ENCODE measurements around the gene TNNI2. TPM values are rescaled to one million over a fixed set of nuclear protein-coding genes. Genes with fewer than 3 reads are reported as not detected.

Gene TNNI2
- total RNA-seq, 1 donor from 2014 or later = 0.70 TPM

DNA sequence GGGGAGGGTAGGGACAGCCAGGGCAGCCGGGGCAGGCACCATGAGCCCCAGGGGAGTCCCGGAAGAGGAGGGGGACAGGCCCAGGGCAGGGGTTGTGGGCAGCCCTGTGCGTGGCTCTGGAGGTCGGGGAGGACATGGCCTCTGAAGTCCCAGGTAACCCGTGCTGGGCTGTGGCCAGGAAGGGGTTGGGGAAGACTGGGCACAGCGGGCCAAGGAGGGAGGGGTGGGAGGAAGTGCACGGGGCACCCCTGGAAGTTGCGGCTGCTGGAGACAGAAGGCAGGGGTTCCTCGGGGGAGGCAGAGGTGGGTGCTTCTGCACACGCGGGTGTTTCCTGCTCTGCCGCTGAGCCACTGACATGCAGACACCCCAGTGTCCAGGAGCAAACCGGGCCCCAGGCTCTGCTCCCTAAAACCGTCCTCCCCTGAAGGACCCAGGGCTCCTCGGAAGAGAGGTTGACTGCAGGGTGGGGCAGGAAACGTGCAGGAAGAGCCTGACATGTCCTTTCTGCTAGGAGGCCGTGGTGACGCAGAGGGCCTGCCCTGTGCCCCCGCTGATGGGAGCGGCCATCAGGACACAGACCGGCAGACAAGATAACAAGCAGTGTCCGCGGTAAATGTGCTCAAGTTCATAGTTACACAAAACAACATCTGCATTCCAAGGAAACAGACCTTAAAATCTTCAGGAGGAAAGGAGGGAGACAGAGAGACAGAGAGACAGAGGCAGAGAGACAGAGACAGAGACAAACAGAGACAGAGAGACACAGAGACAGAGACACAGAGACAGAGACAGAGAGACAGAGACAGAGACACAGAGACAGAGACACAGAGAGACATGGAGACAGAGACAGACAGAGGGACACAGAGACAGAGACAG lies 5.7 kb downstream of the TNNI2 start:
- intact Hi-C loops (cut with micrococcal nuclease) = no loop called here

DNA sequence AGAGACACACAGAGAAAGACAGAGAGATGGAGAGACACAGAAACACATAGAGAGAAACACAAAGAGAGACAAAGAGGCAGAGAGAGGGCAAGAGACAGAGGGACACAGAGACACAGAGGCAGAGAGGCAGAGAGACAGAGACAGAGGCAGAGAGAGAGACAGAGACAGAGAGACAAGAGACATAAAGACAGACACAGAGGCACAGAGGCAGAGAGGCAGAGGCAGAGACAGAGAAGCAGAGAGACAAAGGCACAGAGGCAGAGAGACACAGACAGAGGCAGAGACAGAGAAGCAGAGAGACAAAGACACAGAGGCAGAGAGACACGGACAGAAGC lies 6.3 kb downstream of the TNNI2 start:
- intact Hi-C loops (cut with micrococcal nuclease) = no loop called here

DNA sequence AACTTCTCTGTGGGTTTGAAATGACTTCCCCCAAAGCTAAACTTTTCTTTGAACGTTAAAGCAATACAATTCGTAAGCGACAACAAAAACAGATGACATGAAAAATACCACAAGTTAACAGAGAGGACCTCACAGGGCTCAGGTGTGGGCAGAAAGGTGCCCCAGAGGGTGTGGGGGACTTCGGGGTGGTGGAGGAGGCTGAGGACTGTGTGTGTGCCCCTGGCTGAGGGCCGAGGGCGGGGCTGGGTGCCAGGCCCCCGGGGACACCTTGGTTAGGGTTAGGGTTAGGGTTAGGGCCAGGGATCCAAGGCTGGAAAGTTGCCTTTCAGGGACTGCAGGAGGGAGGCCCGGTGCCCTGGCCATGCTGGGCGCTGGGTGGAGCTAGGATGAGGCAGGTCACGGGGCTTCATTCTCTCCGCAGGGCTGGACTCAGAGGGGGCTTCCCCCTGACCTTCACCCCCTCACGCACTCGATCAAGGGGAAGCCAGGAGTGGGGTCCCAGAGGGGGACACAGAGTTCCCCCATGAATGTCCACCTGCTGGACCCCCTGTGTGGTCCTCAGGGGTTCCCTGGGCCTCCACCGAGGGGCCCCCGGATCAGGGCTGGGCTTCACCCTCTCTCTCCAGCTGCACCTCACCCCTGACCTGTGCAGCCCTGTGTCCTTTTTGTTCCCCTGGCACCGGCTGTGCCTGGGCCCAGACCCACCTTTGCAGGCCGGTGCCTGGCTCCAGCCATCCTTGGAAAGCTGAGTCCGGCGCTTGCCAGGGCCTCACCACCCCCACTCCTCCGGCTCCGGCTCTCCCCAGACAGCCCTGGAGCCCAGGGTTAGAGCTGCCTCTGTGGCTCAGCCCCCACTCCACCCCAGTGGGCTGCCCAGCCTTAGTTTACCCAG lies 7.0 kb downstream of the TNNI2 start:
- intact Hi-C loops (cut with micrococcal nuclease) = no loop called here

DNA sequence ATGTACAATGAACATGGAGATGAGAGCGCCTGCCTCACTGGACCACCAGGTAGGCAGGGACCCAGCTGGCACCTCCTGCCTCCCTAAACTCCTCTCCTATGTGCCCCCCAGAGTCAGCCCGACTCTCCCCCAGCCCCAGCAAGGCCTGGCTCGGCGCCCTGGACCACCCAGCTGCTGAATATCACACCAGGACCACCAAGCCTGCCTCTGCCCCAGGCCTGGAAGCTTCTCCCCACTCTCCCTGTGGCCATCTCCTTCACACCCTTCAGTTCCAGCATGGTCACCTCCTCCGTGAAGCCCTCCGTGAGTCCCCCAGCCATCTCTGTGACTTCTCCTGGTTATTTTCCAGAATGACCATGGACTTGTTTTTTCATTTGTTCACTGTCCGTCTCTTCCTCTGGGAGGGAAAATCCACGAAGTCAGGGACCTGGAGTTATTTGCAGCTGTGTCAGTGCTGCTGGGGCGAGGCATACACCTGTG lies 7.7 kb downstream of the TNNI2 start:
- intact Hi-C loops (cut with micrococcal nuclease) = no loop called here

GRCh38 chr11:1847006-1847735 lies 8.4 kb downstream of the TNNI2 start:
- intact Hi-C loops (cut with micrococcal nuclease) = no loop called here

- intact Hi-C loops (cut with micrococcal nuclease) = no loop called here
Observed at GRCh38 chr11:1847926-1848639, 9.3 kb downstream of the TNNI2 start.

GRCh38 chr11:1848640-1849430 lies 10.1 kb downstream of the TNNI2 start:
- intact Hi-C loops (cut with micrococcal nuclease) = no loop called here

DNA sequence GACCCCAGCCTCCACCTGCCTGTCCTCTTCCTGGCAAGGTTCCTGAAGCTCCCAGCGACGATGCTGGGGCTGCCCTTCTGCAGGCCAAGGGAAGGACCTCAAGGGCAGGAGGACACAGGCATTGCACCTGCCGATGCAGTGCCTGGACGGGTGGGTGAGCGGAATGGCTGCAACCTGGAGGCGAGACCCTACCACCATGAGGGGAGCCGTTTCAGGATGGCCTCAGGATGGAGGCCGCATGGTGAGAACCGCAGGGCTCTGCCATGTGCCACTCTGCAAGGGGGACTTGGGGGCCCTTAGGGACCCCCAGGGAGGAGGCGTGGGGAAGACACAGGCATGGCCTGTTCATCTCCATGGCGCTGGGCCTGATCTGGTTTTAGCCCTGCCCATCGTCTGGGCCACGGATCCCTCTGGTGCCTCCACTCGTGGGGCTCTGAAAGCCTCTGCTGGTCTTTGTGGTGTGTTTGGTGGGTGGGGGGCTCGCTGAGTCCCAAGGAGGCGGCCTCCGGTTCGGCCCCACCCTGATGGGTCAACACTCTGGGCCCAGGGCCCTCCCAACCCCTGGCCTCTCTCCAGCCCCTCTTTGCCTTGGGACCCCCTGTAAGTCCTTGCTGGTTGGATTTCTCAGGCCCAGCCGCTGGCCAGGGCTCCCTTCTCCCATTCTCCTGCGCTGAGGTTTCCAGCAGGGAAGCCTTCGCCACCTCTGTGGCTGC lies 12.8 kb downstream of the TNNI2 start:
- intact Hi-C loops (cut with micrococcal nuclease) = loop anchor here (1.0 to 10.0 kb wide), 5 partner anchors 14 to 553 kb away; partner anchors contain the start of gene TSSC4

DNA sequence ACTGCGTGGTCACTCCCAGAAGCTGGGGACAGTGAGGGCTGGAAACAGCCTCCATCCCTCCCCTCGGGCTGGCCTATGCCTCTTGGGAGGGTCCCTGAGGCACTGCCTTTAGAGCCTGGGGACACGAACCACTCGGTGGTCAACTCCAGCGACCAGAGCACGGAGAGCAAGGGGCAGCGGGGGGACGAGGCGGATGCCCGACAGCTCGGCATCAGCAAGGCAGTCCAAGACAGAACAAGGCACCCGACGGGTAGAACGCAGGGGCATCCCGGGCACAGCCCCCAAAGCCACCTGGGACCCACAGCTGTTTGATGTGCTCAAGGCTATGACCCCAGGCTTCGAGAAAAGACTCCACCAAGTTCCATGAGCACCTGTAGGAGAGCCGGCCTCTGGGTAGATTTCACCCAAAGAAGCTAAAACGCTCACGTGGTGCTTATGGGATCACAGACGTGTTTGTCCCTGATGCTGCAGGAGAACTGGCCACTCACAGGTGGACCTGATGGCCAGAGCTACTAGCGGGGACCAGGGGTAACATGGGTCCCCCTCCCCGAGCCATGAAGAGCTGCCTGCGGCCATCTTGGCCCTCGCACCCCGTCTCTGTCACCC lies 13.6 kb downstream of the TNNI2 start:
- intact Hi-C loops (cut with micrococcal nuclease) = loop anchor here (2.0 to 10.0 kb wide), 3 partner anchors 30 to 552 kb away; partner anchors contain the start of gene TSSC4

DNA sequence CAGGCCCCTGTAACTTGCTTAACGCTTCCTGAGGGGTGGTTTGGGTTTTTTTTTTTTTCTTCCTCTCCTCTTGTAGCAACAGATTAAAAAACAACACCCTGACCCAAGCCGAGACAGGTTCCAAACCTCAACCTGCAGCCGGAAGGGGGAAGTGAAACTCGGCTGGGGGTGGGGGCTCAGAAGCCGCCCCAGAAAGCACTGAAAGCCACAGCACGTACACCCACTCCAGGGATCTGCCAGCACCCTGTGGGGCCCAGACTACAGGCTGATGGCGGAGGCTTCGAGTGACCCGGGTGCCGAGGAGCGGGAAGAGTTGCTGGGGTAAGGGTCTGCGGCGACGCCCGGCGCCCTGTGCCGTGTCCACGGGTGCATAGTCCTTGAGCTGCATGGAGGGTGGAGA lies 14.1 kb downstream of the TNNI2 start, which contains the start of gene LSP1:
Gene LSP1 (plus strand): TSS at position 208 of the 400 bp plus-strand sequence. CDS start 61 bp downstream, at position 269.
- intact Hi-C loops (cut with micrococcal nuclease) = loop anchor here (2.0 to 10.0 kb wide), 3 partner anchors 30 to 552 kb away; partner anchors contain the start of gene TSSC4

DNA sequence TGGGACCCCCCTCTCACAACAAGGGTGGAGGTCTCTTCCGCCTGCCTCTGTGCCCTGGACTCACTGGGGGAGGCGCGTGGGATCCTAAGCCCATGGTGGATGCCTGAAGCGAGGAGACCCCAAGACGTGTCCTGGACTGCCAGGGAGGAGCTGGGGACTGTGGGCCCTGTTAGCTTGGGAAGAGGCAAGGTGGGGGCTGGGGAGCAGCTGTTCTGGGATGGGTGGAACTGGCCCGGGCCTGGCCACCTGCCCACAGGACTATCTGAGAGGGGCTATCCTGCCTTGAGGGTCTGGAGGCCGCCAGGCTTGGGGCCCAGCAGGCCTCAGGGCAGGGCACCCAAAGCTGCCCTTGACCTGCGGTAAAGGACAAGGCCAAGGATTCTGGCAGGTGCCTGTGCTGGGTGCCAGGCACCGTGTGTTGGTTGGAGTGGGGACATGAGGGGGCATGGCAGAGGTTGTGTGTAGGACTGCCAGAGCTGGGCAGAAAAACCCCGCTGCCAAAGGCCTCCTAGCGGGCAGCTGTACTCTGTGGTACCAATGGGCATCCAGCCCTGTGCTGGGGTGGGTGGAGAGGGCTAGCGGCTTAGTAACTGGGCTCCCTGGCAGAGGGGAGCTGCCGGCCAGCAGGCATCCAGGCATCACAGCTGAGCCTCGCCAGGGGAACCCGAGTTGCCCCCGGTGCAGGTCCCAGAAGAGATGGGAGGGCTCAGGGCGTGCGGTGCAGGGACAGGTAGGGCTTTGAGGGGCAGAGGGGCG lies 14.8 kb downstream of the TNNI2 start:
- intact Hi-C loops (cut with micrococcal nuclease) = loop anchor here (2.0 to 10.0 kb wide), 3 partner anchors 29 to 551 kb away; partner anchors contain the start of gene TSSC4

- intact Hi-C loops (cut with micrococcal nuclease) = loop anchor here (5.0 to 10.0 kb wide), 2 partner anchors 97 to 550 kb away; partner anchors contain the start of gene TSSC4
Observed at GRCh38 chr11:1854132-1854948, 15.6 kb downstream of the TNNI2 start.

DNA sequence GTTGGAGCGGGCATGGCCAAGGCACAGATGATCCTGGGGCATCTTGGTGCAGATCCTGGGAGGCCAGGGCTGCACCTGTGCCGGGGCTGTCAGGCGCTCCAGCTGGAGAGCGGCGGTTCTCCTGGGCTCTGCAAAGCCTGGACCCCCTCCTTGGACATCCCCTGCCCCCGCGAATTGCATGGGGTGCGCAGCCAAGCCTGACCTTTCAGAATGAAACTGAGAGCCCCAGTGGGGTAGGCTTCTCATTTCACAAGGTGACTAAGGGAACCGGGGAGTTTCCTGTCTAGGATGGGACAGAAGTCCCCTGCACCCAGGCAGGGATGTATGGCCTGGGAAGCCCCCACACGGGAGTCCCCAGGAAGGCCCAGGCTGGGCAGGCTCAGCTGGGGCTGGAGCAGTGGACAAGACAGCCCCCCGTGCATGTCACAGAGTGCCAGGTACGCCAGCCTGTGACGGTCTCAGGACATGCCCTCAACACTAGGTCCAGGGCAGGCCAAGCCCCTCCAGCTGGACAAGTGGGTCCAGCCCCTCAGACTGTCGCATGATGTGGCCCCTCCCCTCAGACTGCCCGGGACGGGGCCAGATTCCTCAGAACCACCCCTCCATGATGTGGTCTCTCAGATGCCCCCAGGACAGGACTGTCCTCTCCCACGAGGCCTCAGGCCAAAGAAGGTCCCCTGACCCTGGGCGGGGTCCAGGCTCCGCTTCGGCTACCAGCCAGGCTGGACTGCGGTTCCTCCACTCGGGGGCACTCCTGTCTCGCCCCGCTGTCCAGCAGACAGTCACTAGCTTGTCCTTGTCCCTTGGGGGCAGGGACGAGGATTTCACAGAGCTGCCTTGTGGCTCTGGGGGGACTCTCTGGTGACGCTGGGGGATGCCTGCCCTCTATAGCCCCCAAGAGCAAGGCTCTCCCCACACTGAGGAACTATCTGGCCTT lies 16.4 kb downstream of the TNNI2 start:
- intact Hi-C loops (cut with micrococcal nuclease) = loop anchor here (5.0 to 10.0 kb wide), 2 partner anchors 98 to 550 kb away; partner anchors contain the start of gene TSSC4

DNA sequence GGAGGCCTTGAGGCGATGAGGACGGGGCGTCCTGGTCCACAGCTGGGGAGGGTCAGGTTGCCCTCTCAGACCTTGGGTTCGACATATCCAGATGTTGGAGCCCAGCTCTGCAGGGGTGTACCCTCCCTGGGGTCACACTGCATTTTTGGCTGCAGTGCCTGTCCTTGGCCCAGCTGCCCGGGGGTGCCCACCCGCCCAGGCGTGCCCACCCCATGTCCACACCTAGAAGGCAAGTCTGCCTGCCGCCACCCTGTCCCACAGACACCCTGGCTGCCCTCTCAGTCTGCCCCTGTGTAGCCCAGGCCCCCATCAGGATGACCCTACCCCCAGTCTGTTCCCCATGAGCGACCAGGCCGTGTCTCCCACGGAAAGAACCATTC lies 17.1 kb downstream of the TNNI2 start:
- intact Hi-C loops (cut with micrococcal nuclease) = loop anchor here (10.0 kb wide), 1 partner anchor 549 kb away; the partner anchor contains the start of gene TSSC4

DNA sequence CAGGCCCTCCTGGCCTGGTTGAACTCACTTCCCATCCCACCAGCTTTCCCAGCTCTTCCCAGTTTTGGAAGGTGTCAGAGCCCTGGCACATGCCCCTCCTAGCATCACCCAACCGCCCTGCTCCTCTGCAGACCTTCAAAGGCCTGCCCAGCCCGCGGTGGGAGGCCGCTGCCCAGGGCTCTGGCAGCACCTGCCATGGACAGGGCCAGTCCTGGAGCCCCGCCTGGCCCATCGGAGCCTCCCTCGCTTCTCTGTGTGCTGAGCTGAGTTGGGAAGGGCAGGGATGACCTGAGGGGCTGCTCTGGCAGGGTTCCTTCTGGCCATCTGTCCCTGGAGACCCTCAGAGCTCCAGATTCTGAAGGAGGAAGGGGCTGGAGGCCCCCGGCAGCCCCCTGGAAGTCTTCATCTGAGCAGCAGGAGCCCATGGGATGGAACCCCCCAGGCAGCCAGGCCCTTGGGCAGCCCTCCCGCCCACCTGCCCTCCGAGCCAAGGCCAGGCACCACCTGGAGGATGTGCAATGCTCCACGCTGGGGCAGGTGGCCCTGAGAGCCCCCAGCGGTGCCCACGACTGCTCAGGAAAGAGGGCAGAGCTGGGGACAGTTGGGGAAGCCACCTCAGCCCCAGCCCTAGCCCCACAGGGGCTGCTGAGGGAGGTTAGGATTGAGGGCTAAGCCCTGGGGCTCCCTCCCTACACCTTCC lies 17.7 kb downstream of the TNNI2 start:
- intact Hi-C loops (cut with micrococcal nuclease) = loop anchor here (10.0 kb wide), 1 partner anchor 548 kb away; the partner anchor contains the start of gene TSSC4
